ENCODE measurements around the gene TUBA4A.

TUBA4A gene

GRCh38 chr2:219286436-219287115 is 32.9 kb upstream of the TUBA4A start:
- DNase-seq: no peak

GRCh38 chr2:219285894-219286425 is 32.2 kb upstream of the TUBA4A start:
- DNase-seq: peak in 1 of 3 experiments; percentile 2

GRCh38 chr2:219285373-219285735 is 31.6 kb upstream of the TUBA4A start:
- no peak for DNase-seq

- DNase-seq: no peak
Measured at GRCh38 chr2:219284501-219285372, 31.0 kb upstream of the TUBA4A start.

- DNase-seq: no peak
Measured at GRCh38 chr2:219282943-219283581, 29.3 kb upstream of the TUBA4A start.

- DNase-seq: no peak
Measured at GRCh38 chr2:219282375-219282774, 28.7 kb upstream of the TUBA4A start.

GRCh38 chr2:219281588-219281987 is 27.9 kb upstream of the TUBA4A start:
- DNase-seq: no peak

- DNase-seq: no peak
Measured at GRCh38 chr2:219280651-219281050, 26.9 kb upstream of the TUBA4A start.

GRCh38 chr2:219279916-219280516 is 26.3 kb upstream of the TUBA4A start:
- no peak for DNase-seq

- DNase-seq: peak; percentile 93 to 97 (median 96)
Measured at GRCh38 chr2:219279151-219279915, 25.6 kb upstream of the TUBA4A start, which contains the start of gene DNAJB2. DNAJB2 (plus strand) TSS chr2:219279366; CDS start chr2:219279834, 468 bp downstream.

- no peak for DNase-seq
Measured at GRCh38 chr2:219278655-219279150, 25.0 kb upstream of the TUBA4A start.

GRCh38 chr2:219277703-219278654 is 24.3 kb upstream of the TUBA4A start:
- DNase-seq: peak; percentile 61 to 83 (median 65)

- no peak for DNase-seq
Measured at GRCh38 chr2:219274361-219274921, 20.7 kb upstream of the TUBA4A start.

- no peak for DNase-seq
Measured at GRCh38 chr2:219273937-219274336, 20.2 kb upstream of the TUBA4A start.

GRCh38 chr2:219272995-219273394 is 19.3 kb upstream of the TUBA4A start:
- no peak for DNase-seq

GRCh38 chr2:219272356-219272755 is 18.6 kb upstream of the TUBA4A start:
- DNase-seq: no peak

GRCh38 chr2:219271021-219271420 is 17.3 kb upstream of the TUBA4A start:
- no peak for DNase-seq

- DNase-seq: no peak
Measured at GRCh38 chr2:219270055-219270372, 16.3 kb upstream of the TUBA4A start.

- DNase-seq: peak; percentile 28 to 79 (median 64)
Measured at GRCh38 chr2:219269362-219270054, 15.8 kb upstream of the TUBA4A start.

- no peak for DNase-seq
Measured at GRCh38 chr2:219268294-219268693, 14.6 kb upstream of the TUBA4A start.

All from NCI-H1417 (cell line).